AG04450 (cell line): ENCODE measurements around the gene SMAD6. TPM values are rescaled to one million over a fixed set of nuclear protein-coding genes. Genes with fewer than 3 reads are reported as not detected.
A peak's percentile ranks its signal among the peaks of the same experiment; 100 is the strongest.

Experiments used
- CTCF ChIA-PET: fragments of 300-600, 350-600 bp; formaldehyde crosslinking; extraction: SDS; loops from one replicate; lab custom pipeline; 2022; ENCODE audit warnings: antibody characterized with exemption, inconsistent platforms; lab: Charles Lee
- POLR2A ChIA-PET: fragments of 350-600 bp; formaldehyde crosslinking; extraction: SDS; loops from one replicate; lab custom pipeline; 2021; ENCODE audit warnings: antibody characterized with exemption, inconsistent platforms; lab: Yijun Ruan, JAX
- DNase-seq: peaks from one replicate; pipeline ENCODE4 v3.0.0-alpha.2; 2011; ENCODE audit warnings: low read depth, low spot score
- H3K27ac ChIP-seq: one replicate; pipeline ENCODE4 v1.5.1; 2012; ENCODE audit warnings: low read depth, low read length, control low read depth
- H3K27me3 ChIP-seq: one replicate; pipeline ENCODE4 v1.6.0; 2012; ENCODE audit warnings: low read length; ENCODE audit not compliant: control insufficient read depth, insufficient read depth
- H3K4me3 ChIP-seq: 2 replicates; pipeline ENCODE4 v1.5.1; 2011; ENCODE audit warnings: mild to moderate bottlenecking, low read depth, low read length, control low read depth
- H3K9me3 ChIP-seq: 2 replicates; pipeline ENCODE4 v1.5.1; 2012; ENCODE audit warnings: low read length; ENCODE audit not compliant: control insufficient read depth, insufficient read depth
- CTCF ChIP-seq: IDR thresholded peaks from 2 replicates; pipeline ENCODE4 v1.5.1; 2011; ENCODE audit warnings: low read depth, low read length, control low read depth, inconsistent platforms
- polyA plus RNA-seq: library from polyadenylated mRNA; depleted of rRNA; stranded (reverse); fragments of >200 nt; gene quantifications from 2 replicates; pipeline ENCODE4 v1.2.3, GENCODE V29; 2011

The SMAD6 gene
- polyA plus RNA-seq, 1 experiment = 1.8 TPM

GRCh38 chr15:66692808-66693596, 9.0 kb upstream of the SMAD6 start:
- ChIA-PET CTCF (interaction anchor here (1.9 kb wide), 1 partner anchor 74 kb away, joined by 8 read pairs; no protein-coding TSS in a partner anchor), POLR2A (interaction anchor here (0.7 kb wide), 1 partner anchor 10 kb away, joined by 4 read pairs; no protein-coding TSS in a partner anchor)
- no peak for TF ChIP-seq CTCF
- Histone ChIP-seq H3K27me3 (no peaks in the 10 kb centered on the region), H3K4me3 (no peak overlapping the region), H3K27ac (no peak overlapping the region), H3K9me3 (no peaks in the 10 kb centered on the region)
- no peak for DNase-seq

GRCh38 chr15:66696770-66697169, 5.3 kb upstream of the SMAD6 start:
- no peaks in the 10 kb centered on the region for H3K27me3 ChIP-seq
- no peak for DNase-seq
- no peaks in the 10 kb centered on the region for H3K9me3 ChIP-seq
- ChIA-PET POLR2A (no interaction called here), CTCF (interaction anchor here (0.9 to 5.4 kb wide), 5 partner anchors 73 to 155 kb away, joined by 3 to 44 read pairs (median 3); no protein-coding TSS in a partner anchor)
- no peak overlapping the region for H3K4me3 ChIP-seq
- TF ChIP-seq CTCF = no peak
- H3K27ac ChIP-seq = no peak overlapping the region

GRCh38 chr15:66698318-66698961, 3.6 kb upstream of the SMAD6 start:
- Histone ChIP-seq H3K27me3 (no peaks in the 10 kb centered on the region), H3K4me3 (no peak overlapping the region), H3K27ac (no peak overlapping the region), H3K9me3 (no peaks in the 10 kb centered on the region; the same call in 1 of the 2 replicates)
- peak; percentile 88 for TF ChIP-seq CTCF
- ChIA-PET CTCF (interaction anchor here (0.5 to 5.6 kb wide), 17 partner anchors 9 to 930 kb away, joined by 3 to 44 read pairs (median 4); no protein-coding TSS in a partner anchor), POLR2A (no interaction called here)
- DNase-seq = no peak

GRCh38 chr15:66698971-66699370, 3.1 kb upstream of the SMAD6 start:
- ChIA-PET POLR2A (no interaction called here), CTCF (interaction anchor here (1.0 to 5.6 kb wide), 7 partner anchors 11 to 162 kb away, joined by 3 to 44 read pairs (median 5); no protein-coding TSS in a partner anchor)
- no peak overlapping the region for H3K4me3 ChIP-seq
- no peak overlapping the region for H3K27ac ChIP-seq
- no peak for DNase-seq
- no peak for TF ChIP-seq CTCF
- no peaks in the 10 kb centered on the region; the same call in 1 of the 2 replicates for H3K9me3 ChIP-seq
- H3K27me3 ChIP-seq = no peaks in the 10 kb centered on the region
